B cell (primary cell): ENCODE data around the gene TMEM120B. TPM values are rescaled to one million over a fixed set of nuclear protein-coding genes. Genes with fewer than 3 reads are reported as not detected.

ENCODE experiments used
- ATAC-seq: fragments of 200-7000 bp; cut with Tn5 transposase; one replicate; pipeline ENCODE4 v1.10.0; 2021; ENCODE audit warnings: low read depth, mild to moderate bottlenecking, moderate number of reproducible peaks, moderate library complexity
- CTCF ChIA-PET: fragments of 350-600 bp; sonication (Branson Sonifier 250); formaldehyde crosslinking; loops from one replicate; lab custom pipeline; 2021; ENCODE audit warnings: antibody characterized with exemption, inconsistent platforms; lab: Charles Lee
- POLR2A ChIA-PET: fragments of 350-600 bp; sonication (Branson Sonifier 250); formaldehyde crosslinking; loops from one replicate; lab custom pipeline; 2021; ENCODE audit warnings: antibody characterized with exemption; lab: Charles Lee
- DNase-seq: peaks from one replicate; pipeline ENCODE4 v3.0.0; 2013
- H2AFZ ChIP-seq: 2 replicates; pipeline ENCODE4 v1.6.1; 2012; ENCODE audit warnings: mild to moderate bottlenecking, low read depth, low read length; ENCODE audit not compliant: insufficient read depth, poor library complexity, severe bottlenecking
- H3K27ac ChIP-seq, 2 donors: 1 replicate in 1 of 2; 2 replicates in 1 of 2; pipeline ENCODE4 v1.5.1; 2012 to 2013; ENCODE audit warnings: low read length in 2 of 2, mild to moderate bottlenecking in 2 of 2, moderate library complexity in 1 of 2
- H3K27me3 ChIP-seq, 4 experiments: fragments of 200-600 bp in 1 of 4; sonication (generic) in 1 of 4; replicated peaks in 1 of 4; 1 replicate in 2 of 4; 2 replicates in 2 of 4; pipeline versions ENCODE4 v1.6.1 to v1.7.0; 2013 to 2016; ENCODE audit warnings: low read length in 3 of 4, mild to moderate bottlenecking in 2 of 4, mixed read lengths in 1 of 4, moderate library complexity in 1 of 4; ENCODE audit not compliant: insufficient read depth in 4 of 4, control insufficient read depth in 3 of 4; ENCODE audit errors: control extremely low read depth in 1 of 4
- H3K36me3 ChIP-seq, 2 experiments: replicated peaks in 1 of 2; 1 replicate in 1 of 2; 2 replicates in 1 of 2; pipeline versions ENCODE4 v1.6.1 to v1.7.1; 2013; ENCODE audit warnings: low read length in 1 of 2; ENCODE audit not compliant: insufficient read depth in 2 of 2, control insufficient read depth in 1 of 2; ENCODE audit errors: control extremely low read depth in 1 of 2, extremely low read depth in 1 of 2
- H3K4me1 ChIP-seq, 2 donors: fragments of 200-600 bp in 1 of 2; sonication (generic) in 1 of 2; 1 replicate in 1 of 2; 2 replicates in 1 of 2; pipeline versions ENCODE4 v1.5.1 to v1.6.1; 2013 to 2017; ENCODE audit warnings: low read length in 2 of 2; ENCODE audit not compliant: control insufficient read depth in 2 of 2, insufficient read depth in 2 of 2
- H3K4me2 ChIP-seq: replicated peaks from 2 replicates; pipeline ENCODE3; 2012; ENCODE audit warnings: mild to moderate bottlenecking, low read depth, low read length; ENCODE audit not compliant: poor library complexity, severe bottlenecking
- H3K4me3 ChIP-seq, 5 experiments: fragments of 200-600 bp in 1 of 5; sonication (generic) in 1 of 5; 1 replicate in 3 of 5; 2 replicates in 2 of 5; pipeline versions ENCODE4 v1.5.1 to v1.7.0; 2011 to 2016; ENCODE audit warnings: low read length in 4 of 5, mild to moderate bottlenecking in 4 of 5, low read depth in 2 of 5, control low read depth in 1 of 5, moderate library complexity in 1 of 5; ENCODE audit not compliant: insufficient read depth in 1 of 5; ENCODE audit errors: control extremely low read depth in 1 of 5, extremely low read depth in 1 of 5
- H3K79me2 ChIP-seq: fragments of 200-600 bp; sonication (generic); one replicate; pipeline ENCODE4 v1.6.0; 2016; ENCODE audit warnings: low read length; ENCODE audit not compliant: control insufficient read depth, insufficient read depth
- H3K9ac ChIP-seq: fragments of 200-600 bp; sonication (generic); 2 replicates; pipeline ENCODE4 v1.6.1; 2017; ENCODE audit warnings: mild to moderate bottlenecking, low read length, moderate library complexity
- H3K9me3 ChIP-seq, 3 donors: one replicate each; pipeline versions ENCODE4 v1.6.1 to v1.7.1; 2013; ENCODE audit warnings: low read length in 2 of 3; ENCODE audit not compliant: control insufficient read depth in 2 of 3, insufficient read depth in 1 of 3; ENCODE audit errors: control extremely low read depth in 1 of 3
- H4K20me1 ChIP-seq: 2 replicates; pipeline ENCODE4 v1.6.0; 2012; ENCODE audit warnings: mild to moderate bottlenecking, low read length; ENCODE audit not compliant: insufficient read depth, control insufficient read depth, poor library complexity, severe bottlenecking
- H3K27ac Mint-ChIP-seq: one replicate; pipeline ENCODE4 v1.8.0; 2021; ENCODE audit warnings: mixed read lengths
- H3K27me3 Mint-ChIP-seq: one replicate; pipeline ENCODE4 v1.8.0; 2021; ENCODE audit warnings: mixed read lengths
- H3K4me1 Mint-ChIP-seq: one replicate; pipeline ENCODE4 v1.8.0; 2021; ENCODE audit warnings: mixed read lengths
- H3K4me3 Mint-ChIP-seq: one replicate; pipeline ENCODE4 v1.8.0; 2021; ENCODE audit warnings: mixed read lengths
- H3K9me3 Mint-ChIP-seq: one replicate; pipeline ENCODE4 v1.8.0; 2022; ENCODE audit warnings: mixed read lengths; ENCODE audit not compliant: insufficient read depth
- CTCF ChIP-seq: fragments of 200-600 bp; IDR thresholded peaks from one replicate; pipeline ENCODE4 v1.8.0; 2022; ENCODE audit warnings: antibody characterized with exemption, mild to moderate bottlenecking
- EZH2 ChIP-seq: IDR thresholded peaks from 2 replicates; pipeline ENCODE4 v1.6.1; 2012; ENCODE audit warnings: borderline replicate concordance, low read depth, mild to moderate bottlenecking, moderate library complexity, low read length; ENCODE audit not compliant: insufficient read depth, poor library complexity, severe bottlenecking
- WGBS: methylation state at CpG from one replicate; pipeline ENCODE4 v1.1.5; 2013; ENCODE audit warnings: missing lambda C conversion rate; ENCODE audit not compliant: insufficient coverage; 5-methylcytosine and 5-hydroxymethylcytosine counted together
- intact Hi-C: fragments of 100-400 bp; cut with micrococcal nuclease; formaldehyde crosslinking; loops from one replicate; pipeline ENCODE4 v1.10.0; 2022
- polyA plus RNA-seq: library from polyadenylated mRNA; depleted of rRNA; stranded (reverse); fragments of >200 nt; gene quantifications from 2 replicates; pipeline ENCODE4 v1.2.3, GENCODE V29; 2012
- total RNA-seq, 2 donors: library from RNA; stranded (reverse); fragments of 120-200 nt in 1 of 2; gene quantifications; 1 replicate in 1 of 2; 2 replicates in 1 of 2; pipeline versions ENCODE4 v1.2.3 to v1.2.4, GENCODE V29; 2013 to 2022

The TMEM120B gene
- total and polyA plus RNA-seq, 2 donors (not counting 1 experiment from before 2014, with no cell fraction given), result 9.2 to 9.7 TPM

- Mint-ChIP-seq H3K9me3 (no peaks in the 10 kb centered on the region), H3K4me3 (peak overlapping the region; percentile 88), H3K4me1 (peaks cover 68% of the 10 kb centered on the region), H3K27ac (peak overlapping the region; percentile 98), H3K27me3 (no peaks in the 10 kb centered on the region)
- TF ChIP-seq CTCF (no peak), EZH2 (no peak)
- Histone ChIP-seq H3K36me3 (peaks cover 0 to 18% of the 10 kb centered on the region in 2 experiments), H3K4me3 (peak overlapping the region; percentile 54 to 97 (median 92)), H3K79me2 (peaks cover 66% of the 10 kb centered on the region), H3K27me3 (no peaks in the 10 kb centered on the region), H3K9me3 (no peaks in the 10 kb centered on the region), H2AFZ (peak overlapping the region; percentile 75), H3K4me2 (peak overlapping the region; percentile 99), H3K27ac (peak overlapping the region; percentile 84 to 100), H3K9ac (peak overlapping the region; percentile 95), H4K20me1 (peaks cover 27% of the 10 kb centered on the region), H3K4me1 (peaks cover 56 to 73% of the 10 kb centered on the region in 2 donors)
- intact Hi-C loops, result loop anchor here (1.0 to 10.0 kb wide), 5 partner anchors 11 to 326 kb away; partner anchors contain the start of genes BCL7A and ORAI1
- DNase-seq (peak; percentile 83), ATAC-seq (peak; percentile 26)
- POLR2A ChIA-PET, result interaction anchor here (0.6 to 8.5 kb wide), 10 partner anchors 11 to 257 kb away, joined by 3 to 267 read pairs (median 4); partner anchors contain the start of genes SETD1B and TMEM120B
- CTCF ChIA-PET, result interaction anchor here (1.5 to 33.5 kb wide), 10 partner anchors 5 to 288 kb away, joined by 4 to 1947 read pairs (median 38); partner anchors contain the start of genes RHOF, SETD1B and TMEM120B
- 3% methylated on average over 41 of the region's 48 CpGs for WGBS
Measured at GRCh38 chr12:121792607-121793439, 80.3 kb downstream of the TMEM120B start.
